CD4-positive, alpha-beta T cell treated with Interleukin-4 for 4 hours (primary cell): ENCODE measurements around the gene ARHGEF6.
"Not testable (repeated sequence)": the region's sequence is repeated elsewhere in the genome, so short reads cannot be mapped to it uniquely, and the experiment has no call there.

Source experiments
- DNase-seq: peaks from one replicate; pipeline ENCODE4 v3.0.0-alpha.2; 2020

The ARHGEF6 gene

DNA sequence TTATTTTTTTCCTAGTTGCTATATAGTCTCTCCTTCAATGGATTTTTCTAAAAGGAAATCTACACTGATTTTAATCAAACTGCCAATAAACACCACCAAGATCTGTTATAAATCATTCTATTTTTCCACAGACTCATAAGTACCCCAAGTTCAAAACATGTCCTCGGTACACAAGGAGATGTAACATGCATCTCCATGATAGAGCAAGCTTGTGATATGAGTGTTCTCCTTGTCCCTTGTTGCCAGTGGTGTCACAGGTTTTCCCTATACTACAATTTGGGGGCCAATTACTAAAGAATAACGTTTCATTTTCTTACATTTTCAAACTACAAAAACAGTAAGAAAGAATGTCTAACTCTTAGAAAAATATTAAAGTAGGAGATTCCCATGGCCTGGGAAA lies 491 bp downstream of the ARHGEF6 start:
- no peak for DNase-seq

- peak; percentile 63 for DNase-seq
Measured at GRCh38 chrX:136779346-136779781, 1.4 kb downstream of the ARHGEF6 start.

- DNase-seq = no peak
Measured at GRCh38 chrX:136778916-136779315, 1.8 kb downstream of the ARHGEF6 start.

DNA sequence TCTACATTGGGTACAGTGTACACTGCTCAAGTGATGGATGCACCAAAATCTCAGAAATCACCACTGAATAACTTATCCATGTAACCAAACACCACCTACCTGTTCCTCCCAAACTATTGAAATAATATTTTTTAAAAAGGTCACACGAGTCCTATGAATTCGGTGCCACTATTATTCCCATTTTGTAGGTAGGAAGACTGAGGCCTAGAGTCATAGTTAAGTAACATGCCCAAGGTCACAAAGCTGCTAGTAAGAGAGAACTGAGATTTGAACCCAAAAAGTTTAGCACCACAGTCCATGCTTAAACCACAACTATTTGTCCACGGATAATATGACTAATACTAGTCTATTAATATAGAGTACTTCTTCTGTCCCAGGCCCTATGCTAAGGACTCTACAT lies 2.7 kb downstream of the ARHGEF6 start:
- no peak for DNase-seq

- no peak for DNase-seq
Measured at GRCh38 chrX:136773648-136774047, 7.1 kb downstream of the ARHGEF6 start.

DNA sequence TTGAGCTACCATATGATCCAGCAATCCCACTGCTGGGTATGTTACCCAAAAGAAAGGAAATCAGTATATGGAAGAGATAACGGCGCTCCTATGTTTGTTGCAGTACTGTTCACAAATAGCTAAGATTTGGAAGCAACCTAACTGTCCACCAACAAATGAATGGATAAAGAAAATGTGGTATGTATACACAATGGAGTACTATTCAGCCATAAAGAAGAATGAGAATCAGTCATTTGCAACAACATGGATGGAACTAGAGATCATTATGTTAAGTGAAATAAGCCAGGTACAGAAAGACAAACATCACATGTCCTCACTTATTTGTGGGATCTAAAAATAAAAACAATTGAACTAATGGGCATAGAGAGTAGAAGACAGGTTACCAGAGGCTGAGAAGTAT lies 8.9 kb downstream of the ARHGEF6 start:
- DNase-seq = not testable (repeated sequence)

- DNase-seq = peak; percentile 65
Measured at GRCh38 chrX:136768469-136769084, 12.2 kb downstream of the ARHGEF6 start.

- DNase-seq = peak; percentile 30
Measured at GRCh38 chrX:136767104-136767941, 13.4 kb downstream of the ARHGEF6 start.

DNA sequence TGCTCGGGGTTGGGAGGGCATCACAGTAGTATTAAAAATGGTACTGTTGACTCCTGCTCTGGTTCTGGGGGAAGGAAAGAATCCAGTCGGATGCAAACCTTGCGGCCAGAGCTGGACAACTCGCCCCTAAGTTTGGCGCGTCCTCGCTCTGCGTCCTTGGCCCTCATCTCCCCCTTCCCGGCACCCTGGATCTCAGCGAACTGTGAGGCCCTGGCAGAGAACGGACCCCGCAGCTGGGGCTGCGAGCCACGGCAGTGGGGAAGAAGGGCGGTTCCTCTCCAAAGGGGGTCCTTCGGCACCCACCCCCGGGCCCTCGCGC lies 14.0 kb downstream of the ARHGEF6 start:
- DNase-seq = no peak

DNA sequence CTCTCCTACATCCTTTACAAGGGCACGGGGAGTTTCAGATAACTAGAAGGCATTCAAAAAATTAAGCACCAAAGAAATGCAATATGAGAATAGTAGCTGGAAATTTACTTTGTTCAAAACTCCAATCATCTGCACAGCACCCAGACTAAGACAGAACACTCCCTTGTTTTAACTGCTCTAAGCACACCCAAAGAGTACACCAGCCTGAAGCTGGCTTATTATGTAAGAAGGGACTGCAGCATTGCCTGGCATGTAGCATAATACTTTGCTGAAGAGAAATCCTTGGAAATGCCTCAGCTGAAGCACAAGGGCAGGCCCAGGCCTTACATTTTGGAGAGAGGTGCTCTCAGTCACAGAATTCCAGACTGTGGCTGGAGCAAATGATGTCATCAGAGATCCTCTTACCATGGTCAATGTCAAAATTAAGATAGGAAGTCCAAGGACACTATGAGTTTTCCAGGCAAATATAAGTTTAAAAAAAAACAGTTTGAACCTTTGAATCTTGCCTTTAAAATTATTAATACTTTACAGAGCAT lies 14.8 kb downstream of the ARHGEF6 start:
- DNase-seq = no peak

- DNase-seq = no peak
Measured at GRCh38 chrX:136764206-136764605, 16.5 kb downstream of the ARHGEF6 start.

DNA sequence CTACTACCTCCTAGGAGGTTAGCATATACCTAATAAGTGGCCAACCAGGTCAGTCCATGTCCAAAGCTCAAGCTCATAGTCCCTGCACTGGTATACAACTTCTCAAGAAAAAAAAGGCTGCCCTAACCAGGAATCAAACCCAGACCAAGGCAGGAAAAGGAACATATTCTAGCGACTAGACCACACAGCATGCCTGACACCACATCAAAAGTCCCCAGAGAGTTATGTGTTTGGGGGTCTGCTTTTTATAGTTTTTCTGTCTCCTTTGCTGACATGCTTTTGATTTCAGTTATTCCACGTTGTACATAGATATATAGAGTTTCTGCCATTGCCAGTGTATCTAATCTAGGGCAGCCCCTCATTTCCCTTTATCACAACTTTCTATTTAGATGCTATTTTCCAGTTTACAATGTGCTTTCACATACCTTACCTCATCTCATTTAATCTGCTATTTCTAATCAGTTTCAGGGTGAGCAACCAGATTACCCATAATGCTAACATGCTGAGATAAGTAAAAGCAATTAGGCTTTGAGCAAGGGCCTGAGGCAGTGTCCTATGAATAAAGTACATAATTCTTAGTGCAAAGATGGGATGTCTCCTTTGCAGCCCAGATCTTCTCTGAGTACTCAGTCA lies 17.8 kb downstream of the ARHGEF6 start:
- DNase-seq = no peak

DNA sequence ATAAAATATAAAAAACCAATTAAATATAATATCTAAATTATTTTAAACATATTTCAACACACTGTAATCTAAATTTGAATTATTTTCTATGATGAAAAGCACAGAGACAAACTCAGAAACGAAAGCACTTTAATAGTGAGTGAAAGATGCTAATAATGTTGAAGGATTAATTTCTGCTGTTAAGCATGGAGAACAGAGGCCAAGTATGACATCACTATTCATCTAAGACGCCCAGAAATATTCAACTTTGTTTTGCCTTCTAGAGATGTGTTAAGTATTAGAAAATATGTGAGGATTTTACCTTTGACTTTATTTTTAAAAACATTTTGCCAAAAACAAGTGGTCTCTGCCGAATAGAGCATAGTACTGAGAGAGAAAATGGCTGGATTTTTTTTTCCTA lies 19.3 kb downstream of the ARHGEF6 start:
- no peak for DNase-seq

- no peak for DNase-seq
Measured at GRCh38 chrX:136759968-136760367, 20.8 kb downstream of the ARHGEF6 start.

- DNase-seq = no peak
Measured at GRCh38 chrX:136755411-136755810, 25.3 kb downstream of the ARHGEF6 start.

DNA sequence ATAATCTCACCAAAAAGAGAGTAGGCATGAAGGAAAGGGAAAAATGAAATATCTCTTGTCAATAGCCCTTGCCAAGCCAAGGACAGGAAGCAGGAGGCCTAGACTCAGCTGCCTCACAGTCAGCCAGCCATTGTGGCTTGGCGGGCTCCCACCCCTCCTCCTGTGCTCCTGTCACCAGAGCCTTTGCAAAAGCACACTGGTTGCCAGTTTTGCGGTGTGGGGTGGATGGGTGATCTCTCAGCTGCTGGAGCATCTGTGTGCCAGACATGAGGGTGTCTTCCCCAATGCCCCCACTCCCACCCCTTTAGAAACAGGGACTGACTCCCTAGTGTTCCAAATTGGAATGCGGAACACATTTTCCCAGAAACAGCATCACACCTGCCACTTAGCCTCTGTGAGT lies 26.1 kb downstream of the ARHGEF6 start:
- DNase-seq = no peak

GRCh38 chrX:136752796-136753195 lies 27.9 kb downstream of the ARHGEF6 start:
- no peak for DNase-seq

DNA sequence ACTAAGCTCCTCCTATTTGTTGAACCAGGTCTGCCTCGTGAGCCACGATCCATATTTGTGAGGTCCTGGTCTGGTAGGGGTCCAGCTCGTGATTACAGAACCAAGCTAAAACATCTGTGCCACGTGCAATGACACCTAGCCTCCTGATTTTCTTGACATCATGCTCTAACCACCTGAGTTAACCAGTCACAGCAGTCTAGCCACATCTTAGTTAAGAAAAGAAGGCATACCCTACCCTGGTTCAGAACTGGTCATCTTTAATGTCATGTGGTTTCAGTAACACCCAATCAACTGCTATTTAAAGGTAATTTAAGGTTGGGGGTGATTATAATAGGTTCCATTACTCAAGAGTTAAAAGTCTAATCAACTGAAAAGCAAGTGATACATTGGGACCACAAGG lies 28.4 kb downstream of the ARHGEF6 start:
- DNase-seq = no peak

DNA sequence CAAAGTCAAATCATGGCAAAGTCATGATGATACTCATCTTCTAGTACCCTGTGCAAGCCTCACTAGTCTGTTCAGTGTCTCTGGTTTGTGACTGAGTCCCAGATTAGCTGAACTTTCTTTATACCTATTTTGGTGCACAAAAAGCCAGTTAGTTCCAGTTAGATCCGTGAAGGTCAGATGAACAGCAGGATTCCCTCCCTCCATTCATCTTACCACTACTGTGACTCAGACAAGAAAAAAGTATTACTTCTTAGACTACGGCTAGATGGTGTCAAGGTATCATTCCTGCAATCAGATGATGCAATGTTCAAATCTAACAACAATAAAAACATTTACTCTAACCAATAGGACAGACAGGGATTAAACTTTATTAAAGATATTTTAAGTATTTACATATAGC lies 30.4 kb downstream of the ARHGEF6 start:
- DNase-seq = no peak

DNA sequence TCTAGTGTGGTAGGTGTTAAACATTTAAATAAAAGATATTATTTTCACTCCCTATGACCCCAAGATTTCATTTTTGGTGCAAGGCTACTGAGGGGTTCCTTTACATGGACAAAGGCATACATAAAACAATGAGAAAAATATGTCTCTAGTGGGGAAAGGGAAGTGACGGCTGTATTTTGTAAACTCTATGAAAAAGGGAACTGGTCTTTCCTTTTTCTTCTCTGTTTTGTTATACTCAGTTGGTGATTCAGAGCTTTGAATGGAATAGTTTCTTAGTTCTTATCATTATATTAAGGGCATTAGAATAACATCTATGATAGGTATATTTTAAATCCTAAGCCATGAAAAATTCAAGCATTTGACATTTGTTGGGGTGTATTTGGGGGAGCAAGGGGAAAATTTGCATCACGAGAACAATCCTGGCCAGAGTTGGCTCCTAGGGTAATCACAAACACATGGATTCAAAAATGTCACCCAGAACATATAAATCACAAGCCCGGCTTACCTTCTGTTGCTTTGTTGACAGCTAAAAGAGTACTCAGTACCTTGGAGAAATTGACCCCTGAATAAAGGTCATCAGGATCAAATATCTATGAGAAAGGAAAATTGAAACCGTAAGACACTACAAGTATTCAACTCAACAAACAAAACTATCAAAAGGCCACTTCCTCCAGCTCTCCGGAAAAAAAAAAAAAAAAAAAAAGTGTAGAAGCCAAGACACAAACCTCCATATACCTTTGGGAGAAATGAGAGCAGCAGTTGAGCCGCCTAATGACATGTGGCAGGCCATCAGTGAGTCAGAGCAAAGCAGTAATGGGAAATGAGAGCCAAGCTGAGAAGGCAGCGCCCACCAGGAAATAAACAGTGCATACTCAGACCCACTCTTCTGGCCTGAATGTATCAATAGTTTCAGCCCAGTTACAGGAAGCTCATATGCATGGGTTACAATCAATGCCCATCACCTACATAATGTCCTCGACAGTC lies 33.4 kb downstream of the ARHGEF6 start:
- peak; percentile 34 for DNase-seq

- no peak for DNase-seq
Measured at GRCh38 chrX:136745215-136746173, 35.2 kb downstream of the ARHGEF6 start.
